ENCODE results near the gene ACER2. TPM values are rescaled to one million over a fixed set of nuclear protein-coding genes. Genes with fewer than 3 reads are reported as not detected.

Gene ACER2
- total and polyA plus RNA-seq, 2 of the 8 experiments (the other 6 are each of a cell fraction or from before 2014, with no cell fraction given) = 7.4 to 8.8 TPM

DNA sequence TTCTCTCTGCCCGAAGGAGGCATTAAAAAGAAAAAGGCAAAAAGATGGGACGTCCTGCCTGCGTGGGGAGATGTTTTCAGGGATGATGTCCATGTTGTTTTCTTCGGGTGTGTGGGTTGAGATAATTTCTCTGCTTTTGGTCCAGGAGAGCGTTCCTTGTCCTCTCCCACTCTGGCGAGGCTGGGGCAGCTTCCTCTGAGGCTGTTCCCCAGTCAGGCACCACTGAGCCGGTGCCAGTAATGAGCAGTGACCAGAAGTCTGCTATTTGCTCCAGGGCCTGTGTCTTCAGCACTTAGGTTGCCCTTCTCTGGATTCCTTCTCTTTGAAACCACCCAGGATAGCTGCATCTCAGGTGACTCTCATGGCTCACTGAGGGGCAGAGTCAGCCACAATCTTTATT is 71.5 kb downstream of the ACER2 start:
- H3K79me2 ChIP-seq (ENCODE audit: control insufficient read depth in 1 of 2, insufficient read depth in 2 of 2, low read length in 2 of 2) = no peaks in the 10 kb centered on the region
- WGBS, 2 experiments (ENCODE audit: extremely low coverage in 1 of 2, insufficient coverage in 1 of 2, insufficient read length in 1 of 2, insufficient replicate concordance in 2 of 2, low coverage in 1 of 2, low lambda C conversion rate in 2 of 2, missing lambda C conversion rate in 1 of 2) = 85% methylated on average over 7 of the region's 7 CpGs; no CpG with 5 or more reads in 1 of the 2 experiments
- no peaks in the 10 kb centered on the region for H3K79me1 ChIP-seq (ENCODE audit: low read depth, low read length)
- no peak overlapping the region for H2BK15ac ChIP-seq (ENCODE audit: low read length)
- CTCF ChIA-PET (ENCODE audit: partially characterized antibody) = interaction anchor here (1.4 to 4.7 kb wide), 5 partner anchors 8 to 442 kb away, joined by 4 to 28 read pairs (median 7); no protein-coding TSS in a partner anchor
- H3K36me3 ChIP-seq (ENCODE audit: control insufficient read depth in 2 of 4, insufficient read depth in 4 of 4, low read length in 3 of 4) = no peaks in the 10 kb centered on the region
- no peaks in the 10 kb centered on the region for H3K23me2 ChIP-seq (ENCODE audit: low read depth, low read length)
- H3K9ac ChIP-seq (replicated peaks in 1 of 4; ENCODE audit: extremely low read depth in 1 of 4, low read depth in 3 of 4, low read length in 3 of 4) = no peak overlapping the region
- no peaks in the 10 kb centered on the region for H3K9me3 ChIP-seq (ENCODE audit: insufficient read depth in 2 of 2, low read depth in 1 of 2, low read length in 1 of 2)
- H3K56ac ChIP-seq (replicated peaks; ENCODE audit: insufficient read length, low read depth, low read length) = no peak overlapping the region
- H4K8ac ChIP-seq (ENCODE audit: extremely low read depth, insufficient read depth, low read length) = no peak overlapping the region
- H4K91ac ChIP-seq (replicated peaks; ENCODE audit: insufficient read length, low read length) = no peak overlapping the region
- H3K23ac ChIP-seq (ENCODE audit: insufficient read length) = no peak overlapping the region
- H3K4me2 ChIP-seq (ENCODE audit: insufficient read depth in 1 of 2, low read depth in 2 of 2, low read length in 2 of 2) = no peak overlapping the region
- TF ChIP-seq KDM1A (IDR thresholded peaks at IDR 0.05; ENCODE audit: borderline replicate concordance, low read length) (no peak), BRCA1 (IDR thresholded peaks at IDR 0.05; ENCODE audit: low read depth, low read length) (no peak), RXRA (IDR thresholded peaks at IDR 0.05; ENCODE audit: insufficient read depth, low read depth, low read length) (no peak), ZNF274 (IDR thresholded peaks at IDR 0.05; ENCODE audit: borderline replicate concordance, extremely low read depth, low read length) (no peak), TEAD4 (IDR thresholded peaks at IDR 0.05; ENCODE audit: low read depth, low read length) (no peak), SRF (IDR thresholded peaks at IDR 0.05; ENCODE audit: low read depth, low read length) (no peak), SIRT6 (IDR thresholded peaks at IDR 0.05; ENCODE audit: low read length) (no peak), POLR2AphosphoS5 (IDR thresholded peaks at IDR 0.05; ENCODE audit: low read depth, low read length) (no peak), RNF2 (IDR thresholded peaks at IDR 0.05; ENCODE audit: borderline replicate concordance, low read depth, low read length, missing control alignments, poor library complexity, severe bottlenecking) (no peak), TCF12 (IDR thresholded peaks at IDR 0.05; ENCODE audit: low read depth, low read length) (no peak), SP2 (IDR thresholded peaks at IDR 0.05; ENCODE audit: low read length) (no peak), CHD1 (IDR thresholded peaks at IDR 0.05; ENCODE audit: low read depth, low read length) (no peak)
- TF ChIP-seq, protein P1, sequence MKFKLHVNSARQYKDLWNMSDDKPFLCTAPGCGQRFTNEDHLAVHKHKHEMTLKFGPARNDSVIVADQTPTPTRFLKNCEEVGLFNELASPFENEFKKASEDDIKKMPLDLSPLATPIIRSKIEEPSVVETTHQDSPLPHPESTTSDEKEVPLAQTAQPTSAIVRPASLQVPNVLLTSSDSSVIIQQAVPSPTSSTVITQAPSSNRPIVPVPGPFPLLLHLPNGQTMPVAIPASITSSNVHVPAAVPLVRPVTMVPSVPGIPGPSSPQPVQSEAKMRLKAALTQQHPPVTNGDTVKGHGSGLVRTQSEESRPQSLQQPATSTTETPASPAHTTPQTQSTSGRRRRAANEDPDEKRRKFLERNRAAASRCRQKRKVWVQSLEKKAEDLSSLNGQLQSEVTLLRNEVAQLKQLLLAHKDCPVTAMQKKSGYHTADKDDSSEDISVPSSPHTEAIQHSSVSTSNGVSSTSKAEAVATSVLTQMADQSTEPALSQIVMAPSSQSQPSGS (IDR thresholded peaks at IDR 0.05; ENCODE audit: low read length) = no peak
- H3K4ac ChIP-seq (replicated peaks; ENCODE audit: insufficient read length, low read depth, low read length) = no peak overlapping the region
- no peaks in the 10 kb centered on the region for H4K20me1 ChIP-seq (replicated peaks in 1 of 2; ENCODE audit: control insufficient read depth in 1 of 2, insufficient read depth in 2 of 2, low read length in 2 of 2)
- no peak overlapping the region for H2AFZ ChIP-seq (ENCODE audit: low read length)
- DNase-seq (ENCODE audit: low read depth in 1 of 2, low spot score in 2 of 2) (no peak), FAIRE-seq (no peak)
- POLR2A ChIA-PET (ENCODE audit: partially characterized antibody) = no interaction called here
- no peak overlapping the region for H2BK20ac ChIP-seq (ENCODE audit: low read length)
- no peaks in the 10 kb centered on the region for H3K4me1 ChIP-seq (replicated peaks in 1 of 4; ENCODE audit: control insufficient read depth in 3 of 4, insufficient read depth in 4 of 4, low read length in 3 of 4)
- no peak overlapping the region for H4K5ac ChIP-seq (ENCODE audit: insufficient read length, low read depth, low read length)
- H2AK5ac ChIP-seq (ENCODE audit: low read depth, low read length) = no peak overlapping the region
- no peak overlapping the region for H3K27ac ChIP-seq (ENCODE audit: low read depth, low read length)
- no peak overlapping the region for H3K4me3 ChIP-seq (ENCODE audit: extremely low read depth in 1 of 4, insufficient read depth in 2 of 4, low read depth in 3 of 4, low read length in 4 of 4)
- H2BK120ac ChIP-seq (replicated peaks; ENCODE audit: low read depth, low read length) = no peak overlapping the region
- H2BK5ac ChIP-seq (ENCODE audit: low read depth, low read length) = no peak overlapping the region
- no peaks in the 10 kb centered on the region for H3K27me3 ChIP-seq (replicated peaks in 1 of 4; ENCODE audit: control insufficient read depth in 3 of 4, extremely low read depth in 1 of 4, insufficient read depth in 3 of 4, low read length in 3 of 4)
- no peak overlapping the region for H2BK12ac ChIP-seq (ENCODE audit: low read depth, low read length)
- no peak overlapping the region for H3K18ac ChIP-seq (ENCODE audit: extremely low read depth, low read length)
- H3K14ac ChIP-seq (ENCODE audit: insufficient read length) = no peak overlapping the region

All from H1 (cell line).